Spleen (tissue), 11 donors: ENCODE data around the gene GJA3. TPM values are rescaled to one million over a fixed set of nuclear protein-coding genes. Genes with fewer than 3 reads are reported as not detected.
A peak's percentile ranks its signal among the peaks of the same experiment; 100 is the strongest.

Experiments used
- DNase-seq: peaks from one replicate; pipeline ENCODE4 v3.0.0-alpha.2; 2020
- H3K27ac ChIP-seq, 8 donors: fragments of 200-600 bp; sonication (generic) in 7 of 8; 1 replicate in 4 of 8; 2 replicates in 4 of 8; pipeline versions ENCODE4 v1.5.0 to v1.8.0; 2016 to 2021; ENCODE audit warnings: inconsistent platforms in 4 of 8, mild to moderate bottlenecking in 4 of 8, moderate library complexity in 1 of 8
- H3K27me3 ChIP-seq, 7 donors: fragments of 200-600 bp; sonication (generic) in 6 of 7; replicated peaks in 1 of 7; 1 replicate in 4 of 7; 2 replicates in 3 of 7; pipeline versions ENCODE4 v1.5.0 to v1.8.0; 2016 to 2021; ENCODE audit warnings: inconsistent platforms in 3 of 7, mild to moderate bottlenecking in 1 of 7
- H3K36me3 ChIP-seq, 6 donors: fragments of 200-600 bp; sonication (generic) in 5 of 6; 1 replicate in 4 of 6; 2 replicates in 2 of 6; pipeline versions ENCODE4 v1.5.0 to v1.8.0; 2016 to 2021; ENCODE audit warnings: inconsistent platforms in 2 of 6
- H3K4me1 ChIP-seq, 6 donors: fragments of 200-600 bp; sonication (generic) in 5 of 6; 1 replicate in 3 of 6; 2 replicates in 3 of 6; pipeline versions ENCODE4 v1.5.0 to v1.8.0; 2016 to 2021; ENCODE audit warnings: inconsistent platforms in 3 of 6
- H3K4me3 ChIP-seq, 8 donors: fragments of 200-600 bp; sonication (generic) in 7 of 8; 1 replicate in 4 of 8; 2 replicates in 4 of 8; pipeline versions ENCODE4 v1.5.0 to v1.8.0; 2016 to 2021; ENCODE audit warnings: inconsistent platforms in 4 of 8, mild to moderate bottlenecking in 4 of 8, moderate library complexity in 2 of 8
- H3K9me3 ChIP-seq, 8 donors: fragments of 200-600 bp; sonication (generic) in 7 of 8; 1 replicate in 4 of 8; 2 replicates in 4 of 8; pipeline versions ENCODE4 v1.5.0 to v1.8.0; 2016 to 2021; ENCODE audit warnings: inconsistent platforms in 4 of 8
- POLR2A ChIP-seq, 3 donors: fragments of 450-650 bp; IDR thresholded peaks; one replicate each; pipeline ENCODE4 v1.5.1; 2017; ENCODE audit warnings: antibody characterized with exemption in 3 of 3, mild to moderate bottlenecking in 1 of 3
- POLR2AphosphoS5 ChIP-seq, 3 donors: sonication (generic); formaldehyde crosslinking; IDR thresholded peaks; one replicate each; pipeline ENCODE4 v1.5.1; 2017; ENCODE audit warnings: antibody characterized with exemption in 3 of 3
- WGBS, 5 donors: extraction: QIAGEN DNeasy Blood & Tissue Kit in 3 of 5; methylation state at CpG; one replicate each; pipeline versions ENCODE4 v1.1.5 to v1.1.7; 2013 to 2018; 5-methylcytosine and 5-hydroxymethylcytosine counted together
- intact Hi-C: fragments of 100-400 bp; cut with DNase I; formaldehyde crosslinking; loops from one replicate; pipeline ENCODE4 v1.15.0; 2023; ENCODE audit warnings: low total_unique reads
- polyA plus RNA-seq, 3 donors: library from polyadenylated mRNA; stranded (reverse); fragments of 200-250 nt; gene quantifications; one replicate each; pipeline ENCODE4 v1.2.1, GENCODE V29; 2013
- total RNA-seq, 7 donors: library from RNA; depleted of rRNA in 3 of 7; stranded (reverse); fragments of >200 nt in 3 of 7; fragmentation: NEBNext Ultra II Directional in 4 of 7; extraction: Animal tissue kit (Norgen Biotek cat#: 25700) in 4 of 7; gene quantifications; one replicate each; pipeline versions ENCODE4 v1.1.0 to v1.2.1, GENCODE V29; 2016 to 2021
- TF ChIP-seq, protein P1 (sequence below), 11 experiments: fragments of 200-600 bp in 7 of 11; fragments of 450-650 bp in 4 of 11; sonication (generic) in 4 of 11; IDR thresholded peaks in 8 of 11; conservative IDR thresholded peaks in 3 of 11; 1 replicate in 7 of 11; 2 replicates in 4 of 11; pipeline versions ENCODE4 v1.4.0 to v1.8.0; 2016 to 2021; ENCODE audit warnings: antibody characterized with exemption in 11 of 11, inconsistent platforms in 4 of 11, mild to moderate bottlenecking in 1 of 11
- donor health status: healthy with polysubstance abuse.
- donor health status: DM: no; HTN: no; CAD: no; lungs with moderate emphysema.
- donor health status: DM: no; HTN: no; CAD: no.
- donor health status: Bipolar disorder and iron deficiency.
- donor health status: healthy.
- donor health status: DM: no; HTN: no; CAD: no.
- donor health status: DM: yes; HTN: yes; CAD: no.

The GJA3 gene
- total and polyA plus RNA-seq, 10 donors: 0.12 to 0.43 (median 0.25) TPM

GRCh38 chr13:20193162-20193906, 32.5 kb upstream of the GJA3 start:
- Histone ChIP-seq H3K9me3 (no peaks in the 10 kb centered on the region), H3K27ac (no peak overlapping the region), H3K4me3 (peak overlapping the region; percentile 30 to 74 (median 50)), H3K36me3 (no peaks in the 10 kb centered on the region), H3K4me1 (peaks cover 19 to 51% (median 34%) of the 10 kb centered on the region in 6 donors), H3K27me3 (peaks cover 23 to 75% (median 63%) of the 10 kb centered on the region in 7 donors)
- no peak for DNase-seq
- intact Hi-C loops: loop anchor here (10.0 kb wide), 1 partner anchor 731 kb away; no protein-coding TSS in a partner anchor
- WGBS, 5 donors: 1% methylated on average over 44 to 53 of the region's 53 CpGs
- TF ChIP-seq POLR2AphosphoS5 (IDR thresholded peaks at IDR 0.05) (no peak), POLR2A (IDR thresholded peaks at IDR 0.05) (no peak)
- TF ChIP-seq, protein P1, sequence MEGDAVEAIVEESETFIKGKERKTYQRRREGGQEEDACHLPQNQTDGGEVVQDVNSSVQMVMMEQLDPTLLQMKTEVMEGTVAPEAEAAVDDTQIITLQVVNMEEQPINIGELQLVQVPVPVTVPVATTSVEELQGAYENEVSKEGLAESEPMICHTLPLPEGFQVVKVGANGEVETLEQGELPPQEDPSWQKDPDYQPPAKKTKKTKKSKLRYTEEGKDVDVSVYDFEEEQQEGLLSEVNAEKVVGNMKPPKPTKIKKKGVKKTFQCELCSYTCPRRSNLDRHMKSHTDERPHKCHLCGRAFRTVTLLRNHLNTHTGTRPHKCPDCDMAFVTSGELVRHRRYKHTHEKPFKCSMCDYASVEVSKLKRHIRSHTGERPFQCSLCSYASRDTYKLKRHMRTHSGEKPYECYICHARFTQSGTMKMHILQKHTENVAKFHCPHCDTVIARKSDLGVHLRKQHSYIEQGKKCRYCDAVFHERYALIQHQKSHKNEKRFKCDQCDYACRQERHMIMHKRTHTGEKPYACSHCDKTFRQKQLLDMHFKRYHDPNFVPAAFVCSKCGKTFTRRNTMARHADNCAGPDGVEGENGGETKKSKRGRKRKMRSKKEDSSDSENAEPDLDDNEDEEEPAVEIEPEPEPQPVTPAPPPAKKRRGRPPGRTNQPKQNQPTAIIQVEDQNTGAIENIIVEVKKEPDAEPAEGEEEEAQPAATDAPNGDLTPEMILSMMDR (IDR thresholded peaks at IDR 0.05 in 8 of 11, conservative IDR thresholded peaks at IDR 0.05 in 3 of 11): no peak

- Histone ChIP-seq H3K4me1 (peaks cover 19 to 51% (median 34%) of the 10 kb centered on the region in 6 donors), H3K27me3 (peaks cover 23 to 74% (median 63%) of the 10 kb centered on the region in 7 donors), H3K36me3 (no peaks in the 10 kb centered on the region), H3K4me3 (peak within 1 kb of the TSS; percentile 30 to 74 (median 50)), H3K9me3 (no peaks in the 10 kb centered on the region), H3K27ac (no peak within 1 kb of the TSS)
- 0 to 2% (median 1%) methylated on average over 18 to 39 of the region's 39 CpGs for WGBS, 5 donors
- no peak for TF ChIP-seq POLR2AphosphoS5 (IDR thresholded peaks at IDR 0.05)
- TF ChIP-seq POLR2A (IDR thresholded peaks at IDR 0.05): no peak
- TF ChIP-seq, protein P1 (IDR thresholded peaks at IDR 0.05 in 8 of 11, conservative IDR thresholded peaks at IDR 0.05 in 3 of 11): no peak
- intact Hi-C loops: loop anchor here (10.0 kb wide), 1 partner anchor 732 kb away; no protein-coding TSS in a partner anchor
- no peak for DNase-seq
Observed at GRCh38 chr13:20192836-20193161, 31.9 kb upstream of the GJA3 start, which contains the start of gene GJB2. GJB2 (minus strand) TSS chr13:20192938; CDS start chr13:20189581, 3,357 bp downstream.

GRCh38 chr13:20192158-20192835, 31.4 kb upstream of the GJA3 start:
- intact Hi-C loops: loop anchor here (10.0 kb wide), 1 partner anchor 733 kb away; no protein-coding TSS in a partner anchor
- H3K9me3 ChIP-seq: no peaks in the 10 kb centered on the region
- no peak for TF ChIP-seq POLR2AphosphoS5 (IDR thresholded peaks at IDR 0.05)
- TF ChIP-seq, protein P1 (IDR thresholded peaks at IDR 0.05 in 8 of 11, conservative IDR thresholded peaks at IDR 0.05 in 3 of 11): no peak
- no peak for TF ChIP-seq POLR2A (IDR thresholded peaks at IDR 0.05)
- H3K27ac ChIP-seq: no peak overlapping the region
- H3K27me3 ChIP-seq: peaks cover 23 to 70% (median 63%) of the 10 kb centered on the region in 7 donors
- DNase-seq: no peak
- 1 to 2% (median 1%) methylated on average over 43 to 73 of the region's 73 CpGs for WGBS, 5 donors
- H3K4me1 ChIP-seq: peaks cover 19 to 46% (median 32%) of the 10 kb centered on the region in 6 donors
- H3K4me3 ChIP-seq: peak overlapping the region; percentile 30 to 74 (median 50)
- H3K36me3 ChIP-seq: no peaks in the 10 kb centered on the region
